GM19463 (cell line): ENCODE results near the gene TLE4.
"Not testable (repeated sequence)": the region's sequence is repeated elsewhere in the genome, so short reads cannot be mapped to it uniquely, and the experiment has no call there.

Source experiments
- ATAC-seq: cut with Tn5 transposase; IDR thresholded peaks from one replicate; pipeline ENCODE4 v1.9.1; 2021; ENCODE audit warnings: mild to moderate bottlenecking, moderate library complexity; ENCODE audit not compliant: unreplicated experiment

The TLE4 gene

GRCh38 chr9:79571309-79572031 is at the start of gene TLE4:
Gene TLE4 (plus strand): TSS chr9:79571965. CDS start chr9:79572791, 826 bp downstream.
- peak; percentile 75 for ATAC-seq

- no peak for ATAC-seq
These were observed 49.0 kb upstream of the TLE4 start for GRCh38 chr9:79522793-79523192.

GRCh38 chr9:79524266-79524665 is 47.5 kb upstream of the TLE4 start:
- ATAC-seq, result no peak

- ATAC-seq, result no peak
These were observed 45.6 kb upstream of the TLE4 start for GRCh38 chr9:79526149-79526672.

- ATAC-seq, result no peak
These were observed 36.2 kb upstream of the TLE4 start for GRCh38 chr9:79535534-79535933.

- no peak for ATAC-seq
These were observed 33.9 kb upstream of the TLE4 start for GRCh38 chr9:79537838-79538237.

GRCh38 chr9:79542735-79543620 is 28.8 kb upstream of the TLE4 start:
- ATAC-seq, result no peak

- not testable (repeated sequence) for ATAC-seq
These were observed 27.4 kb upstream of the TLE4 start for GRCh38 chr9:79544375-79544774.

GRCh38 chr9:79551586-79551985 is 20.2 kb upstream of the TLE4 start:
- no peak for ATAC-seq

- ATAC-seq, result no peak
These were observed 19.8 kb upstream of the TLE4 start for GRCh38 chr9:79551994-79552393.

- no peak for ATAC-seq
These were observed 16.2 kb upstream of the TLE4 start for GRCh38 chr9:79555474-79556089.

- no peak for ATAC-seq
These were observed 12.1 kb upstream of the TLE4 start for GRCh38 chr9:79559495-79560181.

- no peak for ATAC-seq
These were observed 8.9 kb upstream of the TLE4 start for GRCh38 chr9:79562749-79563386.

GRCh38 chr9:79564105-79564504 is 7.7 kb upstream of the TLE4 start:
- no peak for ATAC-seq

GRCh38 chr9:79565245-79565644 is 6.5 kb upstream of the TLE4 start:
- ATAC-seq, result peak; percentile 95

- no peak for ATAC-seq
These were observed 4.1 kb upstream of the TLE4 start for GRCh38 chr9:79567671-79568098.

GRCh38 chr9:79568337-79569101 is 3.2 kb upstream of the TLE4 start:
- no peak for ATAC-seq

GRCh38 chr9:79569814-79570447 is 1.8 kb upstream of the TLE4 start:
- ATAC-seq, result no peak
